Activated T-cell treated with anti-CD3 and anti-CD28 coated beads, Interleukin-2, amount 50 U/mL, for 1 hour (primary cell): ENCODE data around the gene CMIP.
A peak's percentile ranks its signal among the peaks of the same experiment; 100 is the strongest.
"Not testable (repeated sequence)": the region's sequence is repeated elsewhere in the genome, so short reads cannot be mapped to it uniquely, and the experiment has no call there.

Experiments used
- DNase-seq: peaks from one replicate; pipeline ENCODE4 v3.0.0-alpha.2; 2020

The CMIP gene

DNA sequence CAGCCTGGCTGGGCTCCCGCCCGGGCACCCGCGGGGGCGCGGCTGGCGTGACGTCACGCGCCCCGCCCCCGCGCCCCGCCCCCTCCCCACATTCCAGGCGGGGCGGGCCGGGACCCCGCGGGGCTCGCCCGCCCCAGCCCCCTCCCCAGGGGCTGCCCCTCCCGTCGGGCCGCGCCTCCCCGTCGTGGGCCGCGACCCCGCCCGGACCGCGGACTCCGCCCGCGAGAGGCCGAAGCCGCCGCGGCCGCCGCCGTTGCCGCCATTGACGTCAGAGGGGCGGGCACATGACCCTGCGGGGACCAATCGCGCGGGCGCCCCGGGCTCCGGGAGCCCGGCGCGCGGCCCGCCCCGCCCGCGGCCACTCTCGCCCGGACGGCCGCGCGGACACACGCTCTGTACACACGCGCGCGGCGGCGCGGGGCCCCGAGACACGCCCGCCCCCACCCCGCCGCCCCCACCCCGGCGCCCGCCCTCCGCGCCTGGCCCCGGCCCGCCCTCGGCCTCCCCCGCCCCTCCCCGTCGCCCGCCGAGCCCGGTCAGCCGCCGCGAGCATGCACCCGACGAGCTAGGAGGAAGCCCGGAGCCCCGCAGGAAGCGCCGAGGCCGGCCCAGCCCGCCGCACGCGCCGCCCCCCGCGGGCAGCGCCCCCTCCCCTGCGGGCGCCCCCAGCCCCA lies at the start of gene CMIP:
Gene CMIP (plus strand): TSS at position 361 of the 674 bp plus-strand sequence.
- DNase-seq, result peak; percentile 89

DNA sequence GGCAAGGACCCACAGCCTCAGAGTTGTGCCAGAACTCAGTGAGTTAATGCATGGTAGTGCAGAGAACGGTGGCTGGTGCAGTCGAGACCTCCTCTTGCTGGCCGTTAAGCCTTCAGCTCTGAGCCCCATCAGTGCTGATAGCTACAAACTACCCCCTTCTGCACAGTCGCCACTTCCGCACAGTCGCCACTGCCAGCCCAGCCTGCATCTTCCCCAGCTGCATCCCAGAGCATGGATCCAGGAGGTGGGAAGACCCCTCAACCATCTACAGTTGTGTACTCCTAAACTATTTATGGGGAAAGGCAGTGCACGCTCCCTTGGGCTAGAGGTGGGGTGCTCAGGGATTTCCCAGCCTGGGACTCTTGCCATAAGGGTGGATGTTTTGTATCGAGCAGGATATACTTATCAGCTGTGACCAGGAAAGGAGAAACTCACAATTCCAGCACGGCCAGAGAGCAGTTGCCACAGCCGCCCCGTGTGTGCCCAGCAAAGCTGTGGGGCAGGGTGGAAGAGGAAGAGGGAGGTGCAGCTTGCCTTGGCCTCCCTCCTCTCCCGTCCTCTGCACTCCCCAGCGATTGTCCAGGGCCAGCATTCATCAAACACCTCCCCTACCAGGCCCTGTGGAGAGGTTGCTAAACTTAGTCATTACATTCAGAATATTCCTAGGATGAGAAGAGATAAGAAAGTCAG lies 49.5 kb upstream of the CMIP start:
- no peak for DNase-seq

DNA sequence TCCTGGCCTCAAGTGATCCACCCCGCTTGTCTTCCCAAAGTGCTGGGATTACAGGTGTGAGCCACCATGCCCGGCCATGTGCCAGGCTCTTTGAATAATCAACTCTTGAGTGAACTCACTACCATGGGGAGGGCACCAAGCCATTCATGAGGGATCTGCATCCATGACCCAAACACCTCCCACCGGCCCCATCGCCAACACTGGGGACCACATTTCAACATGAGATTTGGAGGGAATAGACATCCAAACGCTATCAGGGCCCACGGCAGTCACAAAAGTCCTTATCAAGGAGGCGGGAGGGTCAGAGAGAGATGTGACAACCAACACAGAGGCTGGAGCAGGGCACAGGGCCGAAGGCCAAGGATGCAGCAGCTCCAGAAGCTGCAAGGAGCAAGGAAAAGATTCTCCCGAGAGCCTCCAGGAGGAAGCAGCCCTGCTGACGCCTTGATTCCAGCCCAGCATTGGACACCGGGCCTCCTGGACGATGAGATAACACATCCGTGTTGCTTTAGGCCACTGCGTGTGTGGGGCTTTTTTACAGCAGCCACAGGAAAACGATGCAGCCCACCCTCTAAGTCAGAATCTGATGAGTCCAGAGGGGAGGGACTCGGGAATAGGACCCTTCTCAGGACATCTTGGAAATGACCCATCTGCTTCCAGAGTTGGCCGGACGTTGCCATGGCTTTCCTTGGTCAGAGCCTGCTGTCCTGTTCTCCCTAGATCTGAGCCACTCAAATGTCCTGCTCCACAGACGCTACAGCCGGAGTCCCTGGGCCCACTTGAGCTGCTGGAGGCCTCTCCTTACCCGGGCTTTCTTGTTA lies 47.3 kb upstream of the CMIP start:
- DNase-seq, result no peak

DNA sequence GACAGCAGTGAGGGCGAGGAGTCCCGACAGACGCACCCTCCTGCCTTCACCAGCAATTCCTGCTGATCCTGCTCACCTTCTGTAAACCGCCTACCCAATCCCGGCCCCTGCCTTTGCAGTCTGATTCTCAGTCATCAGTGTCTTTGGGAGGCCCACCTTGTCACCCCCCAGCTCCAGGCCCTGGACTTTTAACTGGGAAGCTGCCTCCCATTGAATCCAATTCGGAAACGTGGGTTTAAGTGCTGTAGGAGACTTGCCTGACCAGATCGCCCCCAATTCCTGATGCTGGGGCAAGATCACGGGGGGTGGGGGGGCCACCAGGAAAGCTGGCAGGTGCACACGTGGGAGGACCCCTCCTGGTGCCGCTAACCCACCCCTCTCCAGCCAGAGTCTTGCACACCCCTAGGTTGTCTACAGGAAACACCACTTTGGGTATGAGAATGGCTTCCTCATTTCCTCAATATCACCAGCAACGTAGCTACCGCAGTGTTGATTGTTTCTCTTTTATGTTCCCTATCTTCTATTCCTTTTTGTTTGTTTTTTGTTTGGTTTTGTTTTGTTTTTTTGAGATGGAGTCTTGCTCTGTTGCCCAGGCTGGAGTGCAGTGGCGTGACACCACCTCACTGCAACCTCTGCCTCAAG lies 46.6 kb upstream of the CMIP start:
- DNase-seq, result no peak

DNA sequence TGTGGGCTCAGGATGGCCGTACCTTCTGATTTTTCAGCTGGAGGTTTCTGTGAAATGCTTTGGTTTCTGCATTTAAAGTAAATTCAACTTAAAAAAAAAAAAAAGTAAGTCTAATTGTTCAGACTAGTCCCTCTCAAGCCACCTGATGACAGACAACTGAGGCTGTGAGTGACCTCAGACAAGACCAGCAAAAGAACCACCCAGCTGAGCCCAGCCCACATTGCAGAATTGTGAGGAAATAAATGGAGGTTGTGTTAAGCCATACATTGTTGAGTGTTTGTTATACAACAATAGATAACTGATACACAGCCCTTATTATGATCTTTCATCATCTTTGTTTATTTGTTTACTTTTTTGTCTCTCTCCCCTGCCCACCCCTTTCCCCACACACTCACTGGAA lies 44.7 kb upstream of the CMIP start:
- no peak for DNase-seq

DNA sequence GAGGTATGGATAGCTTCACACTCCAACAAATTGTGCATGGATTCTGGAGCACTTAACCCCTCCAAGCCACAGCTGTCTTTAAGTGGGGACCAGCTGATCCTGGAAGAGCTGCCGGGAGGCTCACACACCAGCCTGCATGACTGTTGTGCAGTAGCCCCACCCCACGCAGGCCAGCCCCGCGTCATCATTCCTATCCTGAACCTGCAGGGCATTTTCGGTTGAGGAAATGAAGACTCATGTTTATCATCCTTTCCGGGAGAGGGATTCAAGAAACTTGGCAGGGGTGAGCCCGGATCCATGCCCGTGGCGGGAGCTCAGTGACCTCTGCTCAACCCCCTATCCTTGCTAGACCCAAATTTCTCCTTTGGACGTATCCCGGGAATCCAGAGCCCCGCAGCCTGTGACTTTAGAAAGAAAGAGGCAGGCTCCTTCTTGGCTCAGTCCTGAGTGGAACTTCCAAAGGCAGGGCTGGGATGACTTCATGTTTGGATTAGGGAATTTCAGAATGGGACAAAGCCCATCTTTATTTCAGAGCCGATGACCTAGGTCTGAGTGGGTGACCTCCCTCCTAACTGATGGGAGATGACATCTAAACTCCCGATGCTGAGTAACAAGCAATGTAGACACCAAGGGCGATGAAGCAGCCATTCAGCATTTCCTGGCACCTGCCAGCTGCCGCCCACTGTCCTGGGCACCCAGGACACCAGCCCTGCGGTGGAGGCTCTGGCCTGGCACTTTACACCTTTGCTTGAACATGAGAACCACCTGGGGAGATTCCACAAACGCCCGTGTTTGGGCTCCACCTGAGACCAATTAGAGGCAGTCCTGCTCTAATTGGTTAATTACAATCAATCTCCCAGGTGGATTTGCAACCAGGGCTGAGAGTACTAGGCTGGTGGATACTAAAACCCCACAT lies 43.3 kb upstream of the CMIP start:
- DNase-seq, result no peak

DNA sequence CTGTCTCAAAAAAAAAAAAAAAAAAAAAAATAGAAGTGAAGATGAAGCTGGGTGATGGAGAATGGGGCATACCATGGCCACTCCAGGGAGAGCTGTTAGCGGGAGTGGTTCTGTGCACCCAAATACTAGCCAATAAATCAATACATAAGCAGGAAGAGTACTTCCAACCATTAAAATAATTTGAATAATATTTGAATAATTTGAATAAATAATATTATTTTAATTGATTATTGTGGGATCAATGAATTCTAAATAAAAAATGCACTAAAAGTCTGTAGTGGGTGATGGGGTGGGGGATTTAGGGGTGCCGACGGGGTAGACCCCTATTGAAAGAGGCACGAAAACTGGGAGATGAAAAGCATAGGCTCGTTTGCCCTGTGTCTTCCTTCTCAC lies 41.4 kb upstream of the CMIP start:
- DNase-seq, result no peak

DNA sequence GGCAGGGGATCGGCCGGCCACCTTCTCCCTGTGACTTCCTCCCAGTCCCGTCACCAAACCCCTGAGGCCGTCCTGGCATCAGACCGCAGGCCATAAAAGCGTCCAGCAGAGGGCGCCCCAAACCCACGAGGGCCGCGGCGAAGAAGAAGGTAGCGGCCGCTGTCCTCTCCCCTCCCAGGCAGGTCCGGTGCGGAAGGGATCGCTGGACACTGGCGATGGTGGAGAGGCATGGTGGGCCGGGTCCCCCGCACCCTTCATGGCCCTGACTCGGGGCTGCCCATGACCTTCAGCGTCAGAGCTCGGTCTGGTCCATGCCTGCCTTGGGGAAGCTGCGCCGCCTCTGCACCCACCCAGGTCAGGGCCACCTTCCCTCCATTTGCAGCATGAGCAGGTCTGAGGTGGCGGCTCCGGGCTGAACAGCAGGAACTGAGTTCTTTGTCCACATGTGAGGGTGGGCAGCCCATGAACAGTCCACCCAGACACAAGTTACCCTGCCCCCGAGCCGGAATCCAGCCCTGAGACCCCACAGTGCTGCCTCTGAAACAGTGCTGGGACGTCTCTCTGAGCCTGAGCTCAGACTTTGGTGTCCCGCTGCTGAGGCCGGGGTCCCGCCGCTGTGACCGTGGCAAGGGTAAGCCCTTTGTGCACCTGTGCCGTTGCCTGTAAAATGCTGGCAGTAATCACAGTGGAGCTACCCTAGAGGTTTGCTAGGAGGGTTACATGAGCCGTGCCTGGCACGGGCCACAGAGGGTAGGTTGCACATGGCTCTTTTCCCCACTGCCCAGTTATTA lies 40.8 kb upstream of the CMIP start:
- DNase-seq, result peak; percentile 85

DNA sequence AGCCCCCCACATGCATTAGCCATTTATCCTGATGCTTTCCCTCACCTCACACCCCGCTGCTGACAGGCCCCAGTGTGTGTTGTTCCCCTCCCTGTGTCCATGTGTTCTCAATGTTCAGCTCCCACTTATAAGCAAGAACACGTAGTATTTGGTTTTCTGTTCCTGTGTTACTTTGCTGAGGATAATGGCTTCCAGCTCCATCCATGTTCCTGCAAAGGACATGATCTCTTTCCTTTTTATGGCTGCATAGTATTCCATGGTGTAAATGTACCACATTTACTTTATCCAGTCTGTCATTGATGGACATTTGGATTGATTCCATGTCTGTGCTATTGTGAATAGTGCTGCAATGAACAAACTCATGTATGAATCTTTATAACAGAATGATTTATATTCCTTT lies 39.6 kb upstream of the CMIP start:
- DNase-seq, result not testable (repeated sequence)

DNA sequence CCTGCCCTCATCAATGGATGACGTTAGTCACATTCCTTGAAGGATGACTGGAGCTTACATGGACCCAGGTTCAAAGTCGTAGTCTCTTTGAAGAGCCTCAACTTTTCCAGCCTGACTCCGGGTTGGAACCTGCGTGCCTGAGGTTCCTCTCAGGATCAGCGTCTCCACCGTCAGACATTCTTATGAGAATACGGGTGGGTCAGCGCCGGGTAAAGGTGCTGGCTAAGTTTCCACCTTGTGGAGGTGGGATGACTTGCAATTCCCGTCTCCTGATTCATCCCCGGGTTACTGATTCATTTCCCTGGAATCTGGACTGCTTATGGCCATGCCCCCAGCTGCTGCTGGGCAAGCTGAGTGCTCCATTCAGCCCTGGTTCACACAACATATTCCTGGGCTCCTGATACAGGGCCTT lies 38.9 kb upstream of the CMIP start:
- DNase-seq, result no peak

DNA sequence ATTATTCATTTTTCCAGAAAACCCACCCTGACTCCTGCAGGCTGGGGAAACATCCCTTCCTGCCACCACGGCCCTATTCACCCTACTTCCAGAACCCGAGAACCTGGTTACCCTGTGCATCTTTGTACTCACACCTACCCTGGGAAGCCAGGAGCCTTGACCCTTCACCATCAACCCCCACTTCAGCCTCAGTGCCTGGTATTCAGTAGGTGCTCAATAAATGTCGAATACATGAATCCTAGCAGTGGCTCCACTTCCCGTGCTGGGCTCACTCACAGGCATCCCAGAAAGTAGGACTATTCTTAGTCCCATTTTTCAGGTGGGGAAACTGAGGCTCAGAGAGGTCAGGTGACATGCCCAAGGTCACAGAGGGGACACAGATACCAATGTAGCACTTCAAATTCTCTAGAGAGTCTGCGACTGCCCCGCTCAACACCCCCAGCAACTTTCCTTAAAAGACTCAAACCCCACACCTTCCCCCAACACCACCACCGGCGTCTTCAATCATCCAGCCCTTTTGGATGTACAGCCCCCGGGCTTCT lies 36.1 kb upstream of the CMIP start:
- no peak for DNase-seq

DNA sequence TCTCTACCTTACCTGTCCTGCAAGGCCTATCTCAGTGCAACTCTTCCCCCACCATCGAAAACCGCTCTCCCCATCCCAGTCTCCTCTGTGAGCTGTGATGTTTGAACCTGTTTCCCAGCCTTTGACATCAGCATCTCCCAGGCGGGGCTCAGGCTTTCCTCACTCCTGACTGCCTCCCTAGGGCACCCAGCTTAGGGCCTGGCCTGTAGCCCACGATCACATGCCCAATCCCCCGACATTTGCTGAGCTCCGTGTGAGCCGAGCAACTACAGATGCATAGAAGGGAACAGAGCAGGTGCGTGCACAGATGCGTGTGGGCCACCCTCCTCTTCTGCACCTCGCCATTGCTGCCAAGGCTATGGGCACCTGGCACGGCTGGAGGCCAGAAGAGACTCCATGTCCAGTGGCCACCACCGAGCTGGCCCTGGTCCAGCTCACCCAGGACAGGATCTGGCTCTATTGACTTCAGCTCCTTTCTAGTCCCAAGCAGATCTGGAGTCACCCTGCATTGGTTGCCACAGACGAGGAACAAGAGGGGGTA lies 35.5 kb upstream of the CMIP start:
- DNase-seq, result no peak

DNA sequence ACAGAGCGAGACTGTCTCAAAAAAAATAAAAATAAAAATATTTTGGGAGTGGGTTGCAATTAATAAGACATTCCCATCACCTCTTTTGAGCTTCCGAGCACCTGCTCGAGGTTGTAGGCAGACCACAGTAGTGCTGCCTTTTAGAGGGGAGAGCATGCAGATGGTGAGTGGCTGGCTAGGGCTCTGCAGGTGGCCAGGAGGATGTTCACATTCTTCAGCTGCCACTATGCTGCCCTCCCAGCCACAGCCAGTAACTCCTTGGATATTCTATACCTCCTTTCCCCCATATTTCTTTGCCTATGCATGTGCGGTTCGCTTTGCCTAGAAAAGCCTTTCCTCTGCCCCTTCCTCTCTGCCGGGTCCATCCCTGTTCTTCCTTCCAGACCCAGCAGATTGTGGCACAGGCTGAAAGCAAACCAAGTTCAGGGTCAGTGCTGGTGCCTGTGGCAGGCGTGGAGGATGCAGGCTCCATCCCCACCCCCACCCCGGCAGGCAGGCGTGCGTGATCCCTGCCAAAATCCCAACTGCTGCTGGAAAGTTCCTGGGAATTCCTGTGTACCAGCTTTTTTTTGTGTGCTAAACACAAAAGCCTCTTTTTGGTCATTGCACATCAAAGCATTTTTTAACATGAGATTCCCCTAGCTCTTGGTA lies 33.8 kb upstream of the CMIP start:
- DNase-seq, result no peak

DNA sequence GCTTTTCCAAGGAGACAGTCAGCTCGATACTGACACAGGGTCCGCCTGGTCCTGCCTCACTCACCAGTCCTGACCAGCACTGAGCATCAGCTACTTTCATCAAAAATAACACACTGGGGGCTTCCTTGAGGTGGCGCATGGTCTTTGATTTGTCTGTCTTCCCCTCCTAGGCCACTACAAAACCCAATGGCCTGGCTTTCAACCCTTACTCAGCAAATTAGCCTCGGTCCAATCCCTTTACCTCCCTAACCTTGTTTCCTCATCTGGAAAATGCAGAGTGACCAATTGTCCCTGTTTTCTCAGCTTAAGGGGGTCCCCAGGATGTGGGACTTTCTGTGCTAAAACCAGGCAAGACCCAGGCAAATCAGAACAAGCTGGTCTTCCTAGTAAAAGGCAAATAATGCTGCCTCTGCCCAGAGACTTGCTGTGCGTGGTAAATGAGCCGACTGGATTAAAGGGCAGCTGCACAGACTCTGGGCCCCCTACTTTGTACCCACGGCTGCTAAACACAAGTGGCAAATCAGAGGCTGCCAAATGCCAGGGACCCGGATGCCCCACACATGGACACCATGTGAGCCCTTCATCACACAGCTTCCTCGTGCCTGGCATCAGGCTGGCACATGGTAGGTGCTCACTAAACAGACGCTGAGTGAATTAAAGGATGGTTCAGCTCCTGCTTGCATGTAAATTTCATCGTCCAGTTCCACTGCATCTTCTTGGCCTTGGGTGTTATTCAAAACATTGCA lies 31.2 kb upstream of the CMIP start:
- no peak for DNase-seq

DNA sequence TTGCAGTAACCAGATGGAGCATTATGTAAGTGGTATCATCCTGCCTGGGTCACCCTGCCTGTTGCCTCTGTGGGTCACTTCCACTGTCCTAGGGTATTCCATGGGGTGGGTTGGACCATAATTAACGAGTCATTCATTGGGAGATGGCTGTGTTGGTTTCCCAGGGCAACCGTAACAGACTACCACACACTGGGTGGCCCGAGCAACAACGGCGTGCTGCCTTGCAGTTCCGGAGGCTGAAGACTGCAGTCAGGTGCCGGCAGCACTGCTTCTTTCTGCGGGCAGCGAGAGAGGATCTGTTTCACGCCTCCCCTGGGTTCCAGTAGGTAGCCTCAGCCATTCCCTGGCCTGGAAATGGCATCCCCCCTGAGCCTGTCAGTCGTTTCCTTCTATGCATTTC lies 28.9 kb upstream of the CMIP start:
- no peak for DNase-seq

DNA sequence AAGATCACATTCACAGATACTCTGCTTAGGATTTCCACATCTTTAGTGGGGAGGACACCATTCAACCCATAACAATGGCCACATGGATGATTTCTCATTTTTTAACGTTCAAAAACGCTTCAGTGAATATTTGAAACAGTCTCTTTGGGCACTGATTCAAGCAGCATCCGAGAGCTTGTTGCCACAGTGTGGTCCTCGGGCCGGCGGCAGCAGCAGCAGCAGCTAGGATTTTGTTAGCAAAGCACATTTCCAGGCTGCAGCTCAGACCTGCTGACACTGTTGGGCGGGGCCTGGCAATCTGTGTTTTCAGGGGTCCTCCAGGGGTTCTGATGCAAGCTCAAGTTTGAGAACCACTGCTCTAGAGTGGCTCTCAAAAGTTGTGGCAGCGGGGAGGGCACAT lies 27.9 kb upstream of the CMIP start:
- no peak for DNase-seq

DNA sequence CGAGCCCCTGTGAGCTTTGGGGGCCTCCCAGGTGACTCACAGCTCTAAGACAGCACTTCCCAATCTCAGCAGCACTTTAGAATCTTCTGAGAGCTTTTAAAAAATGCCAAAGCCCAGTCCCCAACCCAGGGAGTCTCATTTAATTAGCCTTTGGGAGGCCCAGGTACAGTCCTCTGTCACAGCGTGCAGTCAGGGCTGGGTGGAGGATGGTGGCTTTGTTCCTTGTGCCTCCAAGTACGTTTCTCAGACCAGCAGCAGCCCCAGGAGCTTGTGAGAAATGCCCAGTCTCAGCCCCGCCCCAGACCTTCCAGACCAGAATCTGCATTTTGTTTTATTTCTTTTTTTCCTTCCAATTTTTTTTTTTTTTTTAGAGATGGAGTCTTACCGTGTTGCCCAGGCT lies 27.4 kb upstream of the CMIP start:
- DNase-seq, result no peak

DNA sequence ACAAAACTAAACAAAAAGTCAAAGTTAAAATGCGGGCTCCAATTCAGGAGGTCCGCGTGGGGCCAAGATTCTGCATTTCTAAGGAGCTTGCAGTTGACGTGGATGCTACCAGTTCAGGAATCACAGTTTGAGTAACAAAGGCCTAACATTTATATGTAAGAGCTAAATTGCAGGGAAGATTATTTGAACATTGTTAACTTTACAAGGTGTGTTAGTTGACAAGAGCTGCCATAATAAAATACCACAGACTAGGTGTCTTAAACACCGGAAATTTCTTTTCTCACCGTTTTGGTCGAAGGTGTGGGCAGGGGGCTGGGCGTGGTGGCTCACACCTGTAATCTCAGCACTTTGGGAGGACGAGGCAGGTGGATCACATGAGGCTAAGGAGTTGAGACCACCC lies 24.8 kb upstream of the CMIP start:
- no peak for DNase-seq

DNA sequence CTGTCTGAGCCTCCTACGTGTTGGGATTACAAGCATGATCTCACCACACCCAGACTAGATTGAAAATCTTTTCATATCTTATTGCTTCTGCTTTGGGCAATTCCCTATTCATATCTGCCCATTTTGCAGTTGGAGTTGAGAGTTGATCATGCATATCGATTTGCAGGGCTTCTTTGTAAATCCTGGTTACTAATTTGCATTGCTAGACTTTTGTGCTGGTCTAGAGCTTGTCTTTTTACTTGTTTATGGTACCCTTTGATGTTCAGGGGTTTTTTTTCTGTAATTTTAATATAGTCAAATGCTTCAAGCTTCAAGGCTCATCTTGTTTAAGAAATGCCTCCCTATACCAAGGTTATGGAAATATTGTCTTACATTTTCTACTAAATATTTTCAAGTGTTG lies 23.5 kb upstream of the CMIP start:
- DNase-seq, result no peak

DNA sequence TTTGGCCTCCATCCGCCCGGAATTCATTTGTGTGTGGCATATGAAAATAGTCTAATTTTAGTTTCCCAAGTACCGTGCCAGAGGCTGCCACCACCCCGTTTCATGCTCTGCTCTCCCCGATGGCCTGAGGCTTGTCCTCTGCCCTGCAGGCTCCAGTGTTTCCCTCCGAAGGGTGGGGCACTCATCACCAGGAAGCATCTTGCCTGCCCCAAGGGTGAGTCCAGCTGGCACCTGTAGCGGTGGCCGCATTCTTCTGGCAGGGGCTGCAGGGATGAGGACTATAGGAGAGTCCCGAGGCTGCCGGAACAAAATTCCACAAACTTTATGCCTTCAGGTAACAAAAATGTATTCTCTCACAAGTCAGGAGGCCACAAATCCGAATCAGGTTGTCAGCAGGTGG lies 23.1 kb upstream of the CMIP start:
- no peak for DNase-seq
